Liver (tissue), 9 donors: ENCODE measurements around the gene BZW2. TPM values are rescaled to one million over a fixed set of nuclear protein-coding genes. Genes with fewer than 3 reads are reported as not detected.

ENCODE experiments used
- DNase-seq: peaks from one replicate; pipeline ENCODE4 v3.0.0-alpha.2; 2017; ENCODE audit warnings: low spot score
- H3K27ac ChIP-seq, 2 donors: one replicate each; pipeline ENCODE4 v1.7.0; 2013; ENCODE audit warnings: inconsistent platforms in 2 of 2, low read length in 2 of 2, control low read depth in 1 of 2, low read depth in 1 of 2, mild to moderate bottlenecking in 1 of 2
- H3K27me3 ChIP-seq, 4 donors: one replicate each; pipeline versions ENCODE4 v1.6.1 to v1.7.0; 2013; ENCODE audit warnings: low read length in 3 of 4, inconsistent platforms in 1 of 4, mild to moderate bottlenecking in 1 of 4, moderate library complexity in 1 of 4; ENCODE audit not compliant: control insufficient read depth in 4 of 4, insufficient read depth in 4 of 4
- H3K36me3 ChIP-seq, 4 donors: one replicate each; pipeline versions ENCODE4 v1.6.1 to v1.7.0; 2013; ENCODE audit warnings: low read length in 3 of 4, mild to moderate bottlenecking in 3 of 4, low read depth in 1 of 4, moderate library complexity in 1 of 4; ENCODE audit not compliant: control insufficient read depth in 4 of 4, insufficient read depth in 3 of 4
- H3K4me1 ChIP-seq, 4 donors: one replicate each; pipeline versions ENCODE4 v1.6.1 to v1.7.0; 2013; ENCODE audit warnings: low read length in 3 of 4, mild to moderate bottlenecking in 3 of 4, moderate library complexity in 1 of 4; ENCODE audit not compliant: control insufficient read depth in 4 of 4, insufficient read depth in 4 of 4
- H3K4me3 ChIP-seq, 3 donors: one replicate each; pipeline versions ENCODE4 v1.6.1 to v1.7.0; 2013; ENCODE audit warnings: low read length in 3 of 3, control low read depth in 1 of 3, low read depth in 1 of 3, mild to moderate bottlenecking in 1 of 3
- H3K9ac ChIP-seq, 2 donors: one replicate each; pipeline ENCODE4 v1.7.0; 2013; ENCODE audit warnings: low read length in 2 of 2, mild to moderate bottlenecking in 2 of 2, moderate library complexity in 2 of 2, control low read depth in 1 of 2, low read depth in 1 of 2
- H3K9me3 ChIP-seq, 4 donors: one replicate each; pipeline versions ENCODE4 v1.6.1 to v1.7.0; 2013; ENCODE audit warnings: low read length in 3 of 4; ENCODE audit not compliant: control insufficient read depth in 4 of 4
- EGR1 ChIP-seq, 2 donors: IDR thresholded peaks; 2 replicates each; pipeline ENCODE4 v1.6.1; 2016 to 2018; ENCODE audit warnings: antibody characterized with exemption in 2 of 2, low read depth in 2 of 2
- FOXA1 ChIP-seq: IDR thresholded peaks from 2 replicates; pipeline ENCODE4 v1.6.1; 2016; ENCODE audit warnings: antibody characterized with exemption
- FOXA2 ChIP-seq: IDR thresholded peaks from 2 replicates; pipeline ENCODE4 v1.6.1; 2016; ENCODE audit warnings: antibody characterized with exemption
- GABPA ChIP-seq, 2 donors: IDR thresholded peaks in 1 of 2; conservative IDR thresholded peaks in 1 of 2; 2 replicates each; pipeline ENCODE4 v1.6.1; 2016; ENCODE audit warnings: antibody characterized with exemption in 2 of 2, mild to moderate bottlenecking in 1 of 2, moderate library complexity in 1 of 2
- HNF4A ChIP-seq, 2 donors: conservative IDR thresholded peaks; 2 replicates each; pipeline ENCODE4 v1.6.1; 2016; ENCODE audit warnings: antibody characterized with exemption in 2 of 2, mild to moderate bottlenecking in 2 of 2
- JUND ChIP-seq, 2 donors: IDR thresholded peaks; 2 replicates each; pipeline ENCODE4 v1.6.1; 2016; ENCODE audit warnings: antibody characterized with exemption in 2 of 2
- NR2F2 ChIP-seq: IDR thresholded peaks from 2 replicates; pipeline ENCODE4 v1.6.1; 2016; ENCODE audit warnings: antibody characterized with exemption
- RAD21 ChIP-seq, 2 donors: IDR thresholded peaks; 2 replicates each; pipeline ENCODE4 v1.6.1; 2016; ENCODE audit warnings: antibody characterized with exemption in 2 of 2, mild to moderate bottlenecking in 2 of 2
- REST ChIP-seq: IDR thresholded peaks from 2 replicates; pipeline ENCODE4 v1.6.1; 2016; ENCODE audit warnings: antibody characterized with exemption, mild to moderate bottlenecking
- SP1 ChIP-seq: IDR thresholded peaks from 2 replicates; pipeline ENCODE4 v1.6.1; 2018; ENCODE audit warnings: antibody characterized with exemption, mild to moderate bottlenecking
- TAF1 ChIP-seq: conservative IDR thresholded peaks from 2 replicates; pipeline ENCODE4 v1.6.1; 2016; ENCODE audit warnings: antibody characterized with exemption, mild to moderate bottlenecking
- YY1 ChIP-seq: IDR thresholded peaks from 2 replicates; pipeline ENCODE4 v1.6.1; 2016; ENCODE audit warnings: antibody characterized with exemption, mild to moderate bottlenecking
- WGBS: extraction: QIAGEN DNeasy Blood & Tissue Kit; methylation state at CpG from one replicate; pipeline ENCODE4 v1.1.7; 2013; 5-methylcytosine and 5-hydroxymethylcytosine counted together
- polyA plus RNA-seq, 2 donors: library from polyadenylated mRNA; stranded (reverse) in 1 of 2; unstranded in 1 of 2; fragments of 200-250 nt in 1 of 2; fragments of >200 nt in 1 of 2; fragmentation: Nextera tagmentation in 1 of 2; extraction: Ambion mirVana in 1 of 2; gene quantifications; one replicate each; pipeline versions ENCODE4 v1.2.1 to v1.2.3, GENCODE V29; 2013 to 2015
- total RNA-seq, 2 donors: library from RNA; depleted of rRNA; stranded (reverse); fragments of >200 nt; gene quantifications; one replicate each; pipeline ENCODE4 v1.2.3, GENCODE V29; 2014
- TF ChIP-seq, protein P1 (sequence below): fragments of 150-350 bp; IDR thresholded peaks from 2 replicates; pipeline ENCODE4 v1.5.1; 2017; ENCODE audit warnings: improper control_type of control experiment, low read depth, low read length; ENCODE audit not compliant: missing input control
- TF ChIP-seq, protein P2 (sequence below): IDR thresholded peaks from 2 replicates; pipeline ENCODE4 v1.6.1; 2016; ENCODE audit warnings: antibody characterized with exemption
- TF ChIP-seq, protein P3 (sequence below): IDR thresholded peaks from 2 replicates; pipeline ENCODE4 v1.6.1; 2016; ENCODE audit warnings: antibody characterized with exemption
- donor health status: healthy.
- donor health status: healthy.
- donor health status: healthy.
- donor health status: healthy.
- donor health status: healthy.

Gene BZW2
- total and polyA plus RNA-seq, 4 donors: 10.9 to 18.6 (median 13.1) TPM

GRCh38 chr7:16741676-16742075 lies 95.7 kb downstream of the BZW2 start (continued):
- TF ChIP-seq, protein P1, sequence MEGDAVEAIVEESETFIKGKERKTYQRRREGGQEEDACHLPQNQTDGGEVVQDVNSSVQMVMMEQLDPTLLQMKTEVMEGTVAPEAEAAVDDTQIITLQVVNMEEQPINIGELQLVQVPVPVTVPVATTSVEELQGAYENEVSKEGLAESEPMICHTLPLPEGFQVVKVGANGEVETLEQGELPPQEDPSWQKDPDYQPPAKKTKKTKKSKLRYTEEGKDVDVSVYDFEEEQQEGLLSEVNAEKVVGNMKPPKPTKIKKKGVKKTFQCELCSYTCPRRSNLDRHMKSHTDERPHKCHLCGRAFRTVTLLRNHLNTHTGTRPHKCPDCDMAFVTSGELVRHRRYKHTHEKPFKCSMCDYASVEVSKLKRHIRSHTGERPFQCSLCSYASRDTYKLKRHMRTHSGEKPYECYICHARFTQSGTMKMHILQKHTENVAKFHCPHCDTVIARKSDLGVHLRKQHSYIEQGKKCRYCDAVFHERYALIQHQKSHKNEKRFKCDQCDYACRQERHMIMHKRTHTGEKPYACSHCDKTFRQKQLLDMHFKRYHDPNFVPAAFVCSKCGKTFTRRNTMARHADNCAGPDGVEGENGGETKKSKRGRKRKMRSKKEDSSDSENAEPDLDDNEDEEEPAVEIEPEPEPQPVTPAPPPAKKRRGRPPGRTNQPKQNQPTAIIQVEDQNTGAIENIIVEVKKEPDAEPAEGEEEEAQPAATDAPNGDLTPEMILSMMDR: no peak

- Histone ChIP-seq H3K4me1 (no peaks in the 10 kb centered on the region), H3K4me3 (no peak overlapping the region), H3K27ac (no peak overlapping the region), H3K27me3 (no peaks in the 10 kb centered on the region), H3K36me3 (no peaks in the 10 kb centered on the region), H3K9ac (no peak overlapping the region), H3K9me3 (no peaks in the 10 kb centered on the region)
- WGBS: 81% methylated on average over 3 of the region's 3 CpGs
- TF ChIP-seq, protein P2, sequence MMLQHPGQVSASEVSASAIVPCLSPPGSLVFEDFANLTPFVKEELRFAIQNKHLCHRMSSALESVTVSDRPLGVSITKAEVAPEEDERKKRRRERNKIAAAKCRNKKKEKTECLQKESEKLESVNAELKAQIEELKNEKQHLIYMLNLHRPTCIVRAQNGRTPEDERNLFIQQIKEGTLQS: no peak
- TF ChIP-seq, protein P3, sequence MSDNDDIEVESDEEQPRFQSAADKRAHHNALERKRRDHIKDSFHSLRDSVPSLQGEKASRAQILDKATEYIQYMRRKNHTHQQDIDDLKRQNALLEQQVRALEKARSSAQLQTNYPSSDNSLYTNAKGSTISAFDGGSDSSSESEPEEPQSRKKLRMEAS: no peak
- TF ChIP-seq GABPA (IDR thresholded peaks at IDR 0.05 in 1 of 2, conservative IDR thresholded peaks at IDR 0.05 in 1 of 2) (no peak), YY1 (no peak), HNF4A (conservative IDR thresholded peaks at IDR 0.05) (no peak), SP1 (no peak), FOXA1 (no peak), JUND (IDR thresholded peaks at IDR 0.05) (no peak), TAF1 (no peak), FOXA2 (no peak), RAD21 (IDR thresholded peaks at IDR 0.05) (no peak), NR2F2 (no peak), REST (no peak), EGR1 (IDR thresholded peaks at IDR 0.05; ENCODE audit: low read depth in 2 of 2) (no peak)
- TF ChIP-seq, protein P1: no peak
- DNase-seq: no peak
These were observed 96.6 kb downstream of the BZW2 start for GRCh38 chr7:16742547-16742946.
